OCI-LY1 (cell line): Measurements from ENCODE around the gene GMIP.

Experiments
- CTCF ChIP-seq: fragments of 200-600 bp; sonication (generic), shearing (Covaris generic); IDR thresholded peaks from 2 replicates; pipeline ENCODE4 v1.5.1; 2017; ENCODE audit warnings: mild to moderate bottlenecking, antibody characterized with exemption, low read length, moderate library complexity, mixed read lengths
- EZH2 ChIP-seq: fragments of 200-600 bp; sonication (generic), shearing (Covaris generic); IDR thresholded peaks from 2 replicates; pipeline ENCODE4 v1.8.0; 2017; ENCODE audit warnings: borderline replicate concordance, mixed run types, mild to moderate bottlenecking, antibody characterized with exemption, low read length, moderate library complexity, mixed read lengths

- TF ChIP-seq CTCF: no peak
- no peak for TF ChIP-seq EZH2
These were observed 16.3 kb upstream of the GMIP start for GRCh38 chr19:19659646-19660245.
